Aorta (tissue), 5 donors: ENCODE measurements around the gene KCNMA1. TPM values are rescaled to one million over a fixed set of nuclear protein-coding genes. Genes with fewer than 3 reads are reported as not detected.

Experiments
- ATAC-seq: fragments of 200-7000 bp; cut with Tn5 transposase; one replicate; pipeline ENCODE4 v1.9.1; 2022; ENCODE audit warnings: moderate library complexity; ENCODE audit not compliant: low FRiP score
- DNase-seq, 2 donors: peaks; one replicate each; pipeline ENCODE4 v3.0.0-alpha.2; 2020
- H3K27ac ChIP-seq, 2 donors: one replicate each; pipeline ENCODE4 v1.5.1; 2013; ENCODE audit warnings: low read length in 2 of 2, mild to moderate bottlenecking in 2 of 2, moderate library complexity in 2 of 2, control low read depth in 1 of 2, inconsistent platforms in 1 of 2, low read depth in 1 of 2
- H3K27me3 ChIP-seq, 2 donors: one replicate each; pipeline ENCODE4 v1.6.1; 2013; ENCODE audit warnings: control low read depth in 1 of 2, low read length in 1 of 2, mild to moderate bottlenecking in 1 of 2, moderate library complexity in 1 of 2; ENCODE audit not compliant: insufficient read depth in 2 of 2, control insufficient read depth in 1 of 2
- H3K36me3 ChIP-seq, 2 donors: one replicate each; pipeline ENCODE4 v1.6.1; 2013; ENCODE audit warnings: control low read depth in 1 of 2, low read length in 1 of 2, mild to moderate bottlenecking in 1 of 2; ENCODE audit not compliant: insufficient read depth in 2 of 2, control insufficient read depth in 1 of 2
- H3K4me1 ChIP-seq, 2 donors: one replicate each; pipeline ENCODE4 v1.6.1; 2013; ENCODE audit warnings: low read length in 2 of 2, control low read depth in 1 of 2, mild to moderate bottlenecking in 1 of 2, moderate library complexity in 1 of 2; ENCODE audit not compliant: insufficient read depth in 2 of 2, control insufficient read depth in 1 of 2
- H3K4me3 ChIP-seq, 2 donors: one replicate each; pipeline ENCODE4 v1.5.1; 2013; ENCODE audit warnings: low read length in 2 of 2, control low read depth in 1 of 2, mild to moderate bottlenecking in 1 of 2
- H3K9me3 ChIP-seq: one replicate; pipeline ENCODE4 v1.6.1; 2013; ENCODE audit warnings: mild to moderate bottlenecking, low read length; ENCODE audit not compliant: control insufficient read depth
- WGBS, 2 donors: extraction: QIAGEN DNeasy Blood & Tissue Kit; methylation state at CpG; one replicate each; pipeline ENCODE4 v1.1.7; 2013; 5-methylcytosine and 5-hydroxymethylcytosine counted together
- intact Hi-C, 2 donors: fragments of 100-400 bp; cut with DNase I; formaldehyde crosslinking; loops; one replicate each; pipeline versions ENCODE4 v1.14.2 to v1.15.0; 2022
- polyA plus RNA-seq, 2 donors: library from polyadenylated mRNA; stranded (reverse); fragments of 200-250 nt; gene quantifications; one replicate each; pipeline ENCODE4 v1.2.3, GENCODE V29; 2013
- total RNA-seq, 2 donors: library from RNA; stranded (reverse); fragmentation: NEBNext Ultra II Directional; extraction: Animal tissue kit (Norgen Biotek cat#: 25700); gene quantifications; one replicate each; pipeline ENCODE4 v1.2.1, GENCODE V29; 2021
- donor health status: healthy with polysubstance abuse.
- donor health status: Bipolar disorder and iron deficiency.
- donor health status: DM: no; HTN: no; CAD: no.
- donor health status: DM: no; HTN: no; CAD: no.
- donor health status: DM: yes; HTN: yes; CAD: no.

KCNMA1 gene
- total and polyA plus RNA-seq, 4 donors: 36.8 to 163 (median 125) TPM

DNA sequence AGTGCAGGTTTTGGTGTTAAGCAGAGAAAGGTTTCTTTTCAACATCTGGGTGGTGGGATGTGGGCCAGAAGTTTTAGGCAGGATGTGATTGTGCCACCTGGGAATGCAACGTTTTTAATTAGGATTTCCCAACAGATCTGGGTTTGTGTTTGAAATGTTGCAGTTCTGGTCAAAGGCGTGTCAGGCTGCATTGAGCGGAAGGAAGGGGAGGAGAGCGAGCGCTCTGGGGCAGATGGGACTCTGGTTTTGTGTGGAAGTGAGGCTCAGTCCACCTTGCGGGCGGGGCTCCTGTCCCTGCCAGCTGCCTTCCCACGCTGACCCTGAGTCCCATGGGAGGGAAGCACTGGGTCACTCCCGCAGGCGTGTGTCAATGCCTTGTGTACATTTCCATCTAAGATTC, 767.7 kb downstream of the KCNMA1 start:
- intact Hi-C loops: no loop called here
- Histone ChIP-seq H3K9me3 (no peaks in the 10 kb centered on the region), H3K4me1 (peaks cover 0 to 3% of the 10 kb centered on the region in 2 donors), H3K36me3 (no peaks in the 10 kb centered on the region), H3K27me3 (no peaks in the 10 kb centered on the region), H3K27ac (no peak overlapping the region), H3K4me3 (no peak overlapping the region)
- no peak for ATAC-seq
- 88 to 89% methylated on average over 10 of the region's 10 CpGs for WGBS, 2 donors
- no peak for DNase-seq

DNA sequence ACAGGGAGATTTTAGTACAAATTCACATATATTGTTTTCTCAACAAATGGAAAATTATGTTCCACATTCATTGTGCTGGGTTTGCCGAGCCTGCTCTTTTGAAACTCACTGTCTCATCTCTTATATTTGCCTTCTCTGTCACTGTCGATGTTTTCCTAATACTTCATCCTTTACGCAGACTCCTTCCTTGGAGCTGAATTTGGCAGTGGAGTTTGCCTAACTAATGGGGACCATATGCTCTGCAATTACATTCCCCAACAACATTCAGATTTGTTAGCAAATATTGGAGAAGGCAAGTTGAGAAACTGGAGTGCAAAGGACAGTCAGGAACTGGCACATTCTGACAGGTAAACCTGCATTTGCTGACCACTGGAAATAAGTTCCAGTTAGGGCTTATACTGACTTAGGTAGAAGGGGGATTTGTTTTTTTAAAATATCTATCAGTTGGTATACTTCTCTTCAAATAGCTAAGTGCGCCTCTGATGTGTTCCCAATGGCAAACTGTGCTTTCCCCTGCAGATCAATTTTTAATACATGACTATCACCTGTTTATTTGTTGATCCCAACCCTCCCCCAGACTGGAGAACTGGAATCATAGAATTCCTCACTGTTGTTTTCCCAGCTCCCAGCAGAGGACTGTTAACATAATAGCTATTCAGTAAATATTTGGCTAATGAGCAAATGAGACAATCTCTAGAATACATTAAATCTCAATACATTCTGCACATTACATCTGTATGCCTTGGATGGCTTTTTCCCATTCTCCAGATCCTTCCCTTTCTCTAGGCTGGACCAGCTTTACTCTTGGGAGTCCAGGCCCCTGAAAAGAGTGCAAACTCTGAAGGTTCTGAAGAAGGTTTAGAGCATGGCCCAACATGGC, 769.3 kb downstream of the KCNMA1 start:
- Histone ChIP-seq H3K36me3 (no peaks in the 10 kb centered on the region), H3K27ac (no peak overlapping the region), H3K27me3 (no peaks in the 10 kb centered on the region), H3K4me3 (no peak overlapping the region), H3K4me1 (peaks cover 0 to 1% of the 10 kb centered on the region in 2 donors), H3K9me3 (no peaks in the 10 kb centered on the region)
- WGBS, 2 donors: 58 to 62% methylated on average over 4 of the region's 4 CpGs
- no peak for DNase-seq
- intact Hi-C loops: no loop called here
- ATAC-seq: peak; percentile 69

DNA sequence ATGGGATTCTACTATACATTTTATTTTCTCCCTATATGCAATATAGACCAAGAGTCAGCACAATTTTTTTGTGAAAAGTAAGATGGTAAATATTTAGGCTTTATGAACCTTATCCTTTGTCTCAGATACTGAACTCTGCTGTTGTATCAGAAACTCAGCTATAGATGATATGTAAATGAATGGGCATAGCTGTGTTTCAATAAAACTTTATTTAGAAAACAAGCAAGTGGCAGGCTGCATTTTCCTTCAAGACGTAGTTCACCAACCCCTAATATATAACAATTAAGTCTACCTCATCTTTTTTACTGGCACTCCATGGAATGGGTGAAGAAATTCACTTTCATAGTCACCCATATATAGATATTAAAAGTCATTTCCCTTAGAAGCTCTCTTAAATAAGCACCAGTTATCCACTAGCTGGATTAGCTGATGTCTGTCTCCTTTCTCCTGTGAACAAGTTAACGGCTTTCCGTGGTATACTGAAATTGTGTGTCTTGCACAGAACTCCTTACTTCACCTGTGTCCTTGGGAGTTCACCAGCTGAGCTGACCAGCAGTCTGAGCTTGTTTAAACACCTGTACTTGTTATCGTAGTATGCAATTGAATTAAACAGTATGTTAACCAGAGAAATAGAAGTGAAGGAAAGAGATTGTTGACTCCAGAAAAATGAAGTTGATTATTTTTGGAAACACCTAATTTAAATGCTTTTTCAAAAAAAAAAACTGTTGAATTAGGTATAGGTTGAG, 770.6 kb downstream of the KCNMA1 start:
- no peaks in the 10 kb centered on the region for H3K36me3 ChIP-seq
- 95 to 98% methylated on average over 4 of the region's 4 CpGs for WGBS, 2 donors
- no peak overlapping the region for H3K27ac ChIP-seq
- DNase-seq: no peak
- no peak for ATAC-seq
- peaks cover 0 to 1% of the 10 kb centered on the region in 2 donors for H3K4me1 ChIP-seq
- no peaks in the 10 kb centered on the region for H3K9me3 ChIP-seq
- no peak overlapping the region for H3K4me3 ChIP-seq
- no peaks in the 10 kb centered on the region for H3K27me3 ChIP-seq
- intact Hi-C loops: no loop called here

DNA sequence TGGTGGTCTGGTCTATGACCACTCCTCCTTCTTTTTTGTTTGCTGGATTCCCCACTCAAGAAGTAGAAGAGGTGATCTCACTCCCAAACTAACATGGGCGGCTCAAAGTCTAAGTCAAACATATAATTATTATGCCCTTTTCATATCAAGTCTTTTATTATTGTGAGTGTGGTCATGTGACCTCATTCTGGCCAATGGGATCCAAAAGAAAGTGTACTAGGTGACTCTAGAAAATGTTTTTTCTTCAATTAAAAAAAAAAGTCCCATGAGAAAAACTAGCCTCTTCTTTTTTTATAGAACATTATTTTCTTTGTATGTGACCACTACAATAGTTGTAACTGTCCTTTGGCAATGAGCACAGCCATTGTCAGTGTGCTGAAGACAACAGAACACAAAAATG, 772.7 kb downstream of the KCNMA1 start:
- 95 to 100% methylated on average over 1 of the region's 1 CpG for WGBS, 2 donors
- intact Hi-C loops: no loop called here
- H3K9me3 ChIP-seq: no peaks in the 10 kb centered on the region

DNA sequence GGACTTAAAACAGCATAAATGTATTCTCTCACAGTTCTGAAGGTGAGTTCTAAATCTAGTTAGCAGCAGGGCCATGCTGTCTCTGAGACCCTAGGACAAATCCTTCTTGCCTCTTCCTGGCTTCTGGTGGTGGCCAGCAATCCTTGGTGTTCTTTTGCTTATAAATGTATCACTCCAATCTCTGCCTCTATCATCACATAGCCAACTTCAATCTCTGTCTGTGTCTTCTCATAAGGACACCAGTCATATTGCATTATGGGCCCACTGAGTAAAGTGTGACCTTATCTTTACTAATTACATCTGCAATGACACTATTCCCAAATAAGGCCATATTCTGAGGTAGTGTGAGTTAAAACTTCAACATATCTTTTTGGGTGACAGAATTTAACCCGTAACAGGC, 778.9 kb downstream of the KCNMA1 start:
- Histone ChIP-seq H3K4me3 (no peak overlapping the region), H3K9me3 (no peaks in the 10 kb centered on the region), H3K4me1 (no peaks in the 10 kb centered on the region), H3K27ac (no peak overlapping the region), H3K36me3 (no peaks in the 10 kb centered on the region), H3K27me3 (no peaks in the 10 kb centered on the region)
- 90 to 93% methylated on average over 1 of the region's 1 CpG for WGBS, 2 donors
- intact Hi-C loops: no loop called here
- ATAC-seq (no peak), DNase-seq (no peak)

More for the DNA sequence above, 772.7 kb downstream of the KCNMA1 start:
- Histone ChIP-seq H3K4me3 (no peak overlapping the region), H3K36me3 (no peaks in the 10 kb centered on the region), H3K27ac (no peak overlapping the region), H3K27me3 (no peaks in the 10 kb centered on the region), H3K4me1 (peaks cover 0 to 1% of the 10 kb centered on the region in 2 donors)
- no peak for ATAC-seq
- no peak for DNase-seq

DNA sequence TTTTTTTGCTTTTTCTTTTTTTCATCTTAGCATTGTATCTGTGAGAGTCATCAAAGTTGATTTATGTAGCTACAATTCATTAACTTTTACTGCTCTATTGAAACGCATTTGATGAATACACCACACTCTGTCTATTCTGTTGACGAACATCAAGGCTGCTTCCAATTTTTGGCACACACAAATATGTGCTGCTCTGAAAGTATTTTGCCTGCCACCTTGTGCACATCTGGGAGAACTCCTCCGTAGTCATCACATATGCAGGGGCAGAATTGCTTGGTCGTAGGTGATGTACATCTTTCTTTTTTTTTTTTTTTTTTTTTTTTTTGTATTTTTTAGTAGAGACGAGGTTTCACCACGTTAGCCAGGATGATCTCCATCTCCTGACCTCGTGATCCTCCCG, 796.8 kb downstream of the KCNMA1 start:
- 91 to 95% methylated on average over 8 of the region's 8 CpGs for WGBS, 2 donors
- no peak for DNase-seq
- H3K4me1 ChIP-seq: no peaks in the 10 kb centered on the region
- H3K36me3 ChIP-seq: no peaks in the 10 kb centered on the region
- H3K27me3 ChIP-seq: no peaks in the 10 kb centered on the region
- intact Hi-C loops: no loop called here
- H3K27ac ChIP-seq: no peak overlapping the region
- H3K4me3 ChIP-seq: no peak overlapping the region
- no peak for ATAC-seq
- peaks cover 1% of the 10 kb centered on the region for H3K9me3 ChIP-seq

DNA sequence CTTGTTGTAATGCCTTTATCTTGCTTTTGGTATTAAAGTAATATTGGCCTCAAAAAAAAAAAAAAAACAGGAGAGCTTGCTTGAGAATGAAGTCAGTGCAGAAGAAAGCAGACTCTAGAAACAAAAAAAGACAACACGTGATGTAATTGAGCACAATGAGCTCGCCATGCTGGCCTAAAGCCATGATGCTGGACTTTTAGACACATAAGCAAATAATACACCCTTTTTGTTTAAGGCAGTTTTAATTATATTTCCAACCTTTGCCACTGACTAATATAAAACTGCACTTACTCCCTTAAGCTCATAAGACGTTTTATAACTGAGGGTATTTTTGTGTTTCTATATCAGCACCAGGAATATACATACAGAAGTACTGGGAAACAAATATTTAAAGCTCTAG, 798.3 kb downstream of the KCNMA1 start:
- no peak for DNase-seq
- WGBS, 2 donors: 6% methylated on average over 3 of the region's 3 CpGs
- no peak for ATAC-seq
- Histone ChIP-seq H3K9me3 (no peaks in the 10 kb centered on the region), H3K4me1 (no peaks in the 10 kb centered on the region), H3K4me3 (no peak overlapping the region), H3K27me3 (no peaks in the 10 kb centered on the region), H3K36me3 (no peaks in the 10 kb centered on the region), H3K27ac (no peak overlapping the region)
- intact Hi-C loops: no loop called here

DNA sequence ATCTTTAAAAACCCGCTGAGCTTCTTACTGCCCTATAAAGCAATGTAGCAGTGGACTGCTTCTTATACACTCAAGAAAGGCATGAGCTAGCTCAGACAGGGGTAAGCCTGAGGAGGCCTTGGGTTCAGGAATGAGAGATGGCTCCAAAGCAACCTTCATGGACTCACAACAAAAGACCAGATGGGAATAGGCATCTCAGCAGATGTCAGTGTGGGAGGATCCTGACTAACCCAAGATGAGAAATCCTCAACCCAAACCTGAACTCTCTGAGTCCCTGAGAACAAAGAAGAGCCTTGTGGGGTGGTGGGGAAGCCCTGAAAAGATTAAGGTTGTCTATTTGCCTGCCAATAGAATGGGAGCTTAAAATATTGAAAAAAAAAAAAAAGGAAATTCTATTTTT, 807.4 kb downstream of the KCNMA1 start:
- no peak for DNase-seq
- Histone ChIP-seq H3K27me3 (peaks cover 0 to 2% of the 10 kb centered on the region in 2 donors), H3K36me3 (no peaks in the 10 kb centered on the region), H3K27ac (no peak overlapping the region), H3K4me3 (no peak overlapping the region), H3K9me3 (peaks cover 2% of the 10 kb centered on the region), H3K4me1 (no peaks in the 10 kb centered on the region)
- 91 to 95% methylated on average over 1 of the region's 1 CpG for WGBS, 2 donors
- intact Hi-C loops: no loop called here
- ATAC-seq: no peak

DNA sequence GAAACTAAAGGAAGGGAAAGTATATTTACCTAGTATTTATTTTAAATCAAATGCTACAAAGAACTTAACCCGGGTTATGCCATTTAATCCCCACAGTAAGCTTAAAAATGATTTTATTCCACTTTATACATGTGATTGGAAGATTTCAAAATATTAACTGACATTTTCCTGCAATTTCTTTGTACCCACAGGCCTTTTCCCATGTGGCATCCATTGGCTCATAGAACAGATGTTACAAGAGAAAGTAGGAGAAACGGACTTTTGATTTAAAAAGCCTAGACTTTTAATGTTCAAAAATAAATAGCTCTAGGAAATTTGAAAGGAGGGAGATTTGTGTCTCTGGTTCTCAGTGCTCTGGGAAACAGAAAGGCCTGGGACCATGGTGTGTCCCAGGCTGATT, 807.9 kb downstream of the KCNMA1 start:
- no peaks in the 10 kb centered on the region for H3K36me3 ChIP-seq
- peaks cover 2% of the 10 kb centered on the region for H3K9me3 ChIP-seq
- no peak overlapping the region for H3K4me3 ChIP-seq
- H3K27me3 ChIP-seq: peaks cover 0 to 2% of the 10 kb centered on the region in 2 donors
- H3K27ac ChIP-seq: no peak overlapping the region
- 71 to 76% methylated on average over 2 of the region's 2 CpGs for WGBS, 2 donors
- ATAC-seq (no peak), DNase-seq (no peak)
- intact Hi-C loops: no loop called here
- no peaks in the 10 kb centered on the region for H3K4me1 ChIP-seq
